Measurements from ENCODE around the gene A1BG.
A peak's percentile ranks its signal among the peaks of the same experiment; 100 is the strongest.

Gene A1BG

GRCh38 chr19:58352760-58353671 lies at the start of gene A1BG:
A1BG (minus strand) TSS chr19:58353492; CDS start chr19:58353437, 55 bp downstream.
- DNase-seq (ENCODE audit: low read depth): no peak

- DNase-seq (ENCODE audit: low read depth): no peak
These were observed 48.6 kb upstream of the A1BG start for GRCh38 chr19:58401840-58402421.

GRCh38 chr19:58400916-58401839 lies 47.9 kb upstream of the A1BG start:
- DNase-seq (ENCODE audit: low read depth): peak; percentile 99

GRCh38 chr19:58400316-58400915 lies 47.1 kb upstream of the A1BG start:
- DNase-seq (ENCODE audit: low read depth): no peak

GRCh38 chr19:58399903-58400302 lies 46.6 kb upstream of the A1BG start:
- DNase-seq (ENCODE audit: low read depth): no peak

GRCh38 chr19:58398545-58398944 lies 45.3 kb upstream of the A1BG start:
- no peak for DNase-seq (ENCODE audit: low read depth)

GRCh38 chr19:58398087-58398486 lies 44.8 kb upstream of the A1BG start:
- DNase-seq (ENCODE audit: low read depth): no peak

- no peak for DNase-seq (ENCODE audit: low read depth)
These were observed 44.3 kb upstream of the A1BG start for GRCh38 chr19:58397533-58398037.

- no peak for DNase-seq (ENCODE audit: low read depth)
These were observed 43.6 kb upstream of the A1BG start for GRCh38 chr19:58396691-58397532.

- DNase-seq (ENCODE audit: low read depth): no peak
These were observed 42.8 kb upstream of the A1BG start for GRCh38 chr19:58395979-58396627.

GRCh38 chr19:58395220-58395978 lies 42.1 kb upstream of the A1BG start, which contains the start of gene RNF225:
RNF225 (plus strand) TSS chr19:58395656; CDS start chr19:58396090, 434 bp downstream.
- no peak for DNase-seq (ENCODE audit: low read depth)

- no peak for DNase-seq (ENCODE audit: low read depth)
These were observed 41.5 kb upstream of the A1BG start for GRCh38 chr19:58394821-58395219.

- no peak for DNase-seq (ENCODE audit: low read depth)
These were observed 40.4 kb upstream of the A1BG start for GRCh38 chr19:58393725-58394033.

GRCh38 chr19:58392945-58393724 lies 39.8 kb upstream of the A1BG start:
- DNase-seq (ENCODE audit: low read depth): no peak

- no peak for DNase-seq (ENCODE audit: low read depth)
These were observed 34.9 kb upstream of the A1BG start for GRCh38 chr19:58388175-58388526.

GRCh38 chr19:58387338-58388174 lies 34.3 kb upstream of the A1BG start:
- DNase-seq (ENCODE audit: low read depth): no peak

GRCh38 chr19:58386576-58387337 lies 33.5 kb upstream of the A1BG start, which contains the start of gene RPS5:
RPS5 (plus strand) TSS chr19:58387269; CDS start chr19:58388138, 869 bp downstream.
- peak; percentile 99 for DNase-seq (ENCODE audit: low read depth)

All from fibroblast of the conjunctiva (primary cell).